Caki2 (cell line): ENCODE data around the gene PTPA. TPM values are rescaled to one million over a fixed set of nuclear protein-coding genes. Genes with fewer than 3 reads are reported as not detected.
A peak's percentile ranks its signal among the peaks of the same experiment; 100 is the strongest.

Experiments used
- DNase-seq: peaks from one replicate; pipeline ENCODE4 v3.0.0-alpha.2; 2015; ENCODE audit warnings: low read depth
- in situ Hi-C: cut with HindIII; loops from 2 replicates; pipeline ENCODE4 v1.10.0; 2016; ENCODE audit warnings: low sequenced_read_pairs, low pct_unique_long_range_greater_than_20kb, mixed read lengths
- total RNA-seq: library from RNA; depleted of rRNA; stranded (reverse); fragments of >200 nt; shearing (Covaris generic); gene quantifications from 2 replicates; pipeline ENCODE4 v1.2.3, GENCODE V29; 2014; ENCODE audit warnings: low replicate concordance

Gene PTPA
- total RNA-seq, 1 experiment from 2014 or later: 155 TPM

DNA sequence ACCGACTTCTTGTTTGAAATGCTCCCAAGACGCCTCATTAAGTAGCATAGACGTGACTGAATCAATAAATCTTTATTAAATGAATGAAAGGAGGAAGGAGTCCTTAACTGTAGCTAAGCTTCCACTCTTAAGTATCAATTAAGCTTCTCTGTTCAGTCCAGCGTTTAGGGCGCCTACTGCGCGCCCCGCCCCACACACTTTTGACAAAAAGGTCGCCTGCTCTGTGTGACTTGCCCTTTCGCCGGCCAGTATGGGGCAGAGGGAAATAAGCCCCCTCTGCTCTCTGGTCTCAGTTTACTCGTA, 31.0 kb upstream of the PTPA start:
- peak; percentile 7 for DNase-seq
- in situ Hi-C loops: no loop called here

DNA sequence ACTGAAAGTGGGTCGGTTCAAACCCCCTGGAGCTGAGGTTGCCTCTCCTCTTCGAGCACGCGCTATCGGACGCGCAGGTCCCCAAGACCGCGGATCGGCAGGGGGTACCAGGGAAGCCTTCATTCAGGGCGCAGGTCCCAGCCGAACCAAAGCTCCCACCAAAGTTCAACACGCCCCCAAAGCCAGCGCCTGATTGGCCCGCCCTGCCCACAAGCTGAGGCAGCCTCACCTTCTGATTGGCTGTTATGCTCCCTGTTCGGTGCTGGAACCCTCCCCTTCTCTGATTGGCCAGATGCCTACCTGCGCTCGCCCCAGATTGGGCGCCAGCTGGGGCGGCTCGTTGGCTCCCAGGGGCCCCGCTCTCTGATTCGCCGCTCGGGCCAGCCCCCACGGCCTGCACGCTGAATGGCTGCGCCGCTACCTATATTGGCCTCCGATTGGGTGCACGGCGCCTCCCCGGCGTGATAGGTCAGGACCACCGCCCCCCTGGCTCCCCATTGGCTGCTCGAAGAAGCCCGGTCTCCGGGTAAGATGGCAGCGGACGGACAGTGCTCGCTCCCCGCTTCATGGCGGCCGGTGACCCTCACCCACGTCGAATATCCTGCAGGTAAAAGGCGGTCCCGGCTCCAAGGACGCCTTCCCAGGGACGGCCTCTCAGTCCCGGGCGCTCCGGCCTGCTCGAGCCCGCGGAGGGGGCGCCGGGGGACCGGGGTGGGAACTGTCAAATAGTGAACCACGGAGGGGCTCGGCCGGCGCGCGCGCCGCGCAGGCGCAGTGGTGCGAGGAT, 30.4 kb upstream of the PTPA start, which contains the start of gene DOLPP1:
TSS of gene DOLPP1 (plus strand) at position 511 of the 787 bp plus-strand sequence. CDS start at position 532, 21 bp downstream.
- in situ Hi-C loops: no loop called here
- peak; percentile 99 for DNase-seq

DNA sequence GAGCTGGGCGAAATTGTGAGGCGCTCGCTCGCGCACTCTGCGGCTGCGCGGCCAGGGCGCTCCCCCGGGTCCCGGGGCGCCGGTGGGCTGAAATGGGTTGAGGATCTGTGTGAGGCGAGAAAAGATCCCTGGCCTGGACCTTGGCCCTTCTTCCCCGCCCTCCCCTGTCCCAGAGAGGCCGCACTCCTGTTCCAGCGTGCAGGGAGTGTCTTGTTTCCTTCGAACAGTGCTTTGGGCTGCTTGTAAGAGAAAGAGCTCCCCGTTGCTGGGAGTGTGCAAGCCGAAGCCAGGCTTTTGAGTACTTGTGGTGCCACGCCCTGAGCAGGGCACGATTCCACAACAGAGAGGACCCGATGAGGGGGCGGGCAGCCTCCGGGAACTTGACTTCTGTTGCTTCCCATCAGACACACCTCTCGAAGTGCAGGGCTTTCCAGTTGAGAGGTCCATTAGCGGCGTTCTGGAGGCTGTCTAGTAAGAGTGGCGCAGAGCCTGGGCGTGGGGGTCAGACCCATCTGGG, 29.8 kb upstream of the PTPA start:
- in situ Hi-C loops: no loop called here
- DNase-seq: no peak

GRCh38 chr9:129084087-129084486, 27.1 kb upstream of the PTPA start:
- no peak for DNase-seq
- in situ Hi-C loops: no loop called here

DNA sequence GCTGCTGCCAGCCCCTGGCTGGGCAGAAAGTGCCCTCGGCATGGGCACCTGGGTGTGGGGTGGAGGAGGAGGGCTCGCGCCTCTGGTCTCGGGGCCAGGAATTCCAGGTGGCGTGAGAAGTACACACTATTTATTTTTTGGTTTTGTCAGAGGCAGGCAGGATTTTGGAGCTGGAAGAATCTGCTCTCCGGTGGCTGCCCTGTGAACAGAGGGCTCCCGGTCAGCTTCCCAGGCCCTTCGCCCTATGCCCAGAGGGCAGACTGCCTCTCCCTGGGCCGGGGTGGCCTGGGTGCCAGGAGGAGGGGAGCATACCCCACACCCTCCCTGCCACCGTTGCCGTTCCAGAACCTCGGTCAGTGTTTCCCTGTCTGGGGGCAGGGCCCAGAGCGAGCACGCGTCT, 22.0 kb upstream of the PTPA start:
- in situ Hi-C loops: no loop called here
- DNase-seq: no peak

- no peak for DNase-seq
- in situ Hi-C loops: no loop called here
Measured at GRCh38 chr9:129093602-129094386, 17.4 kb upstream of the PTPA start.

- DNase-seq: no peak
- in situ Hi-C loops: no loop called here
Measured at GRCh38 chr9:129094387-129095169, 16.6 kb upstream of the PTPA start.

GRCh38 chr9:129095170-129095667, 16.0 kb upstream of the PTPA start:
- no peak for DNase-seq

DNA sequence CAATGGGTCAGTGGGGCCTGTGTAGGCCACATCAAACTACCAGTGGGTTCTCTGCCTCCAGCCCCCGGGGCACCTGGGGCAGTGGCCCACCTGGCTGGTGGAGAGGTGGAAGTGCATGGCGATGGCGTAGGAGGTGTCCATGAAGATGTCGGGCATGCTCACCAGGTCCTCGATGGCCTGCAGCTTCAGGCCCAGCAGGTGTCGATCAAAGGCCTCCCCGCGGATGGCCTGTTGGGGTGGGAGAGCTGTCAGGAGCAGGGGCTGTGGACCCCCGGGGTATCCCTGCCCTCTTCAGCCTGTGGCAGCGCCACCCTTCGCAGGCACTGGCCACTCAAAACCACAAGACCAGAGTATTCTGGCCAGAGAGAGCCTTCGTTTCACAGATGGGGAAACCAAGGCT, 15.3 kb upstream of the PTPA start:
- no peak for DNase-seq
- in situ Hi-C loops: no loop called here

More at GRCh38 chr9:129095170-129095667, 16.0 kb upstream of the PTPA start:
- in situ Hi-C loops: no loop called here

GRCh38 chr9:129097671-129098306, 13.4 kb upstream of the PTPA start:
- in situ Hi-C loops: no loop called here
- no peak for DNase-seq

GRCh38 chr9:129098328-129098727, 12.9 kb upstream of the PTPA start:
- in situ Hi-C loops: no loop called here
- no peak for DNase-seq

- DNase-seq: no peak
- in situ Hi-C loops: no loop called here
Measured at GRCh38 chr9:129100383-129101169, 10.6 kb upstream of the PTPA start.

DNA sequence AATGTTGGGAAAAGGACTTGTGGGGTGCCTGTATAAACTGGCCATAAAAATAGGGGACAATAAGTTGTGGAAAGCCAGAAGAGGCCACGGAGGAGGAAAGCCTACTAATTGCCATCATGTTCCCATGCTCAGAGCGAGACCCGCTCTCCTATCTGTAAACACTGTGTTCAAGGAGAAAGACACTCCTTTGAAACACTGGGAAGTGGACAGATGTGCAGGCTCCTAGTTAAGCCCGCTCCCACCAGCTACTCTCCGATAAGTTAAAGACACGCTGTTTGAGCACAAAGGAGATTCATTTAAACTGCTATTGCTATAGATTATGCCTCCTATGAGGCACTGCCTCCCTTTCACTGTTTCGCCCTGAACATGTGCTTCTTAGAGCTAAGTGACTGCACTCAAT, 9.9 kb upstream of the PTPA start:
- in situ Hi-C loops: no loop called here
- DNase-seq: no peak

DNA sequence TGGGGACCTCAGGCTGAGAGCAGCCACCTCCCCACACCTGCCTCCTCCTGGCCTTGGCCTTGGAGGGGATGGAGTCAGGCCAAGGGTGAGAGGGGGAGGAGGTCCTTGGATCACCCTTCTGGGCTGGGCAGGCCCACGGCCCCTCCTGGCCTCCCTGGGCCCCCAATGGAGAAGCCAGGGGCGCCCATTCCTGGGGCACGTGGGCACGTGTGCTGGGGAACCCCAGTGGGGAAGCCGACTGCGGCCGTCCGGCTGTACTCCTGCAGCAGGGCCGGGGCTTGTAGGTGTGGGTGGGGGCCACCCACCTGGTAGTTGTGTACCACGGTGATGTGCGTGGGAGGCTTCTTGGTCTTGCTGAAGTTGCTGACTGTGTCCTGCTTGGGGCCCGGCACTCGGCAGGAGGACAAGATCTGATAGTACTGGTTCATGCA, 9.1 kb upstream of the PTPA start:
- in situ Hi-C loops: no loop called here
- no peak for DNase-seq

DNA sequence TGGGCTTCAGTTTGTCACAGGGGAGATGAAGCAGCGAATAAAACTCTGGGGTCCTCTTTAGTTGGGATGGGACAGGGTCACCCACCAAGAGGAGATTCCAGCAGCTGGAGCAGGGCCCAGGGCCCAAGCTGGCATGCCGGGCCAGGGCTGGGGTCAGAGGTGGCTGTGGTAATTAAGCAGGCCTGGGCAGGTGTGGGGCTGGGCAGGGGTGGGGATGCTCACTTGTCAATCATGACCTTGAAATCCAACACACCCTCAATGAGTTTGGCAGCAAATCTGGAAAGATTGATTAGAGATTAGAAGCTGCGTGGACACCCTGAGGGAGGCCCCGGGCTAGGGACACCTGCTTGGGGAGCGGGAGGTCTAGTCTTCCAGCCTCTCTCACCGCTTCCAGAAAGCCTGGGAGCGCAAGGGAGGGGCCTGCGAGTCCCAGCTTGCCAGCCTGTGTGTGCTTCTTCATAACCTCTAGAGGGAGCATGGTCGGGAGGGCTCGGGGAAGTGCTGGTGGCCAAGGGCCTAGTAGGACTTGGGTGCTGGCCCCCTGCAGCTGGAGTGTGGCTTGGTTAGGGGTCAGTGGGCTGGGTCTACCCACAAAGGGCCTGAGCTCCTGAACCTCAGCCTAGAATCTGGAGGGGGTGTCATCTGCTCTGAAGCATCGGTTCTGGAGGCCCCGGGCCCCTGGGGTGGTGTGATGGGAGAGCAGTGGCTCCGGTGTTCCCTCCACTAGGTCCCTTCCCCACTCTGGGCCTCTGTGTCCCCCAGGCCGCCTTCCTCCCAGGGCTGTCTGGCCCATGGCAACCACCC, 8.2 kb upstream of the PTPA start:
- no peak for DNase-seq

GRCh38 chr9:129103595-129103965, 7.6 kb upstream of the PTPA start:
- in situ Hi-C loops: no loop called here

More for the DNA sequence above, 8.2 kb upstream of the PTPA start:
- in situ Hi-C loops: no loop called here

DNA sequence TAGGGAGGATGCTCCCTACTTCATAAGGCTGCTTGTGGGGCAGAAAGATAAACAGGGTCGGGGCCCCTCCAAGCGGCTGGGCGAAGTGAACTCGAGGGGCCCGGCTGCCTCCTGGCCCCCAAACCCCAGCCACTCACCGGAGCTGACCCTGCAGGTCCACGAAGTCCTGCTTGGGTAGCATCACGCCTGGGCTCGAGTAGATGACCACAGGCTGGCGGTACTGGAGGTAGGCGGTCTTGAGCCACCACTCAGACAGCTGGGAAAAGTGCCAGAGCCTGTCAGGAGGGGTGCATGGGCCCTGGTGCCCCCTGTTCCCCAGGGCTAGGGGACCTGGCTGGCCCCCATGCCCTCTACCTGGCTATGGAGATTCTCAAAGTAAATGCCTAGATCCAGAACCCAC, 7.2 kb upstream of the PTPA start:
- in situ Hi-C loops: no loop called here
- no peak for DNase-seq

More at GRCh38 chr9:129103595-129103965, 7.6 kb upstream of the PTPA start:
- no peak for DNase-seq
